SK-N-SH treated with all-trans-retinoic acid at 6 μM for 48 hours (cell line): ENCODE measurements around the gene BABAM2.

Experiments
- ATAC-seq: fragments of 200-7000 bp; cut with Tn5 transposase; 3 replicates; pipeline ENCODE4 v1.9.1; 2020; ENCODE audit warnings: mild to moderate bottlenecking, moderate library complexity
- ARNTL ChIP-seq: fragments of 450-650 bp; formaldehyde crosslinking; IDR thresholded peaks from 2 replicates; pipeline ENCODE4 v1.5.0; 2020; ENCODE audit warnings: low read depth, mild to moderate bottlenecking, moderate library complexity, borderline replicate concordance
- BACH2 ChIP-seq: fragments of 250-450 bp; sonication (Bioruptor Pico); IDR thresholded peaks from 2 replicates; pipeline ENCODE4 v1.9.0; 2021; ENCODE audit warnings: mild to moderate bottlenecking, borderline replicate concordance
- CSDC2 ChIP-seq: fragments of 250-450 bp; sonication (Bioruptor Pico); IDR thresholded peaks from 2 replicates; pipeline ENCODE4 v1.5.0; 2020; ENCODE audit warnings: mild to moderate bottlenecking, moderate library complexity
- ESRRG ChIP-seq: fragments of 250-450 bp; sonication (Bioruptor Pico); IDR thresholded peaks from 2 replicates; pipeline ENCODE4 v1.6.1; 2021; ENCODE audit warnings: mild to moderate bottlenecking
- GLIS3 ChIP-seq: fragments of 250-450 bp; sonication (Bioruptor Pico); IDR thresholded peaks from 2 replicates; pipeline ENCODE4 v1.5.0; 2020; ENCODE audit warnings: mild to moderate bottlenecking, moderate library complexity
- ISL1 ChIP-seq: fragments of 250-450 bp; sonication (Bioruptor Pico); IDR thresholded peaks from 2 replicates; pipeline ENCODE4 v2.1.2; 2022; ENCODE audit warnings: mild to moderate bottlenecking, moderate library complexity
- OSR1 ChIP-seq: fragments of 250-450 bp; sonication (Bioruptor Pico); IDR thresholded peaks from 2 replicates; pipeline ENCODE4 v1.8.0; 2022; ENCODE audit warnings: moderate library complexity, mild to moderate bottlenecking, inconsistent platforms
- PPARA ChIP-seq: fragments of 250-450 bp; sonication (Bioruptor Pico); IDR thresholded peaks from 2 replicates; pipeline ENCODE4 v1.5.0; 2020; ENCODE audit warnings: mild to moderate bottlenecking, borderline replicate concordance
- RARB ChIP-seq: fragments of 250-450 bp; sonication (Bioruptor Pico); IDR thresholded peaks from 2 replicates; pipeline ENCODE4 v1.8.0; 2021; ENCODE audit warnings: mild to moderate bottlenecking, moderate library complexity
- SNAI2 ChIP-seq: fragments of 250-450 bp; sonication (Bioruptor Pico); IDR thresholded peaks from 2 replicates; pipeline ENCODE4 v1.5.0; 2020; ENCODE audit warnings: mild to moderate bottlenecking, moderate library complexity
- TOX ChIP-seq: fragments of 250-450 bp; sonication (Bioruptor Pico); IDR thresholded peaks from 2 replicates; pipeline ENCODE4 v1.8.0; 2021; ENCODE audit warnings: mild to moderate bottlenecking, moderate library complexity, borderline replicate concordance
- ZC3H10 ChIP-seq: fragments of 250-450 bp; sonication (Bioruptor Pico); IDR thresholded peaks from 2 replicates; pipeline ENCODE4 v1.5.1; 2021; ENCODE audit warnings: mild to moderate bottlenecking, moderate library complexity
- ZFP3 ChIP-seq: fragments of 250-450 bp; sonication (Bioruptor Pico); IDR thresholded peaks from 2 replicates; pipeline ENCODE4 v1.5.0; 2020; ENCODE audit warnings: mild to moderate bottlenecking, moderate library complexity
- ZFP30 ChIP-seq: fragments of 450-650 bp; formaldehyde crosslinking; IDR thresholded peaks from 2 replicates; pipeline ENCODE4 v1.5.0; 2022; ENCODE audit warnings: mild to moderate bottlenecking, moderate library complexity
- ZNF565 ChIP-seq: fragments of 450-650 bp; formaldehyde crosslinking; conservative IDR thresholded peaks from 2 replicates; pipeline ENCODE4 v1.5.0; 2020; ENCODE audit warnings: low read depth, mild to moderate bottlenecking, moderate library complexity
- ZNF70 ChIP-seq: fragments of 450-650 bp; formaldehyde crosslinking; IDR thresholded peaks from 2 replicates; pipeline ENCODE4 v1.5.0; 2020; ENCODE audit warnings: mild to moderate bottlenecking, moderate library complexity
- ZNF8 ChIP-seq: fragments of 450-650 bp; formaldehyde crosslinking; IDR thresholded peaks from 2 replicates; pipeline ENCODE4 v1.5.0; 2020; ENCODE audit warnings: mild to moderate bottlenecking, moderate library complexity
- TF ChIP-seq, protein P1 (sequence below): fragments of 250-450 bp; sonication (Bioruptor Pico); IDR thresholded peaks from 2 replicates; pipeline ENCODE4 v1.5.1; 2020; ENCODE audit warnings: low read depth, mild to moderate bottlenecking, moderate library complexity
- TF ChIP-seq, protein P2 (sequence below): fragments of 250-450 bp; sonication (Bioruptor Pico); IDR thresholded peaks from 2 replicates; pipeline ENCODE4 v1.5.0; 2020; ENCODE audit warnings: mild to moderate bottlenecking, moderate library complexity
- TF ChIP-seq, protein P3 (sequence below): fragments of 250-450 bp; sonication (Bioruptor Pico); IDR thresholded peaks from 2 replicates; pipeline ENCODE4 v1.8.0; 2020; ENCODE audit warnings: mild to moderate bottlenecking, moderate library complexity, borderline replicate concordance
- TF ChIP-seq, protein P4 (sequence below): fragments of 250-450 bp; sonication (Bioruptor Pico); IDR thresholded peaks from 2 replicates; pipeline ENCODE4 v1.8.0; 2021; ENCODE audit warnings: low read depth, mild to moderate bottlenecking, moderate library complexity, borderline replicate concordance

The BABAM2 gene

GRCh38 chr2:28045676-28046351 lies 155.3 kb downstream of the BABAM2 start:
- ATAC-seq = no peak
- TF ChIP-seq, protein P1, sequence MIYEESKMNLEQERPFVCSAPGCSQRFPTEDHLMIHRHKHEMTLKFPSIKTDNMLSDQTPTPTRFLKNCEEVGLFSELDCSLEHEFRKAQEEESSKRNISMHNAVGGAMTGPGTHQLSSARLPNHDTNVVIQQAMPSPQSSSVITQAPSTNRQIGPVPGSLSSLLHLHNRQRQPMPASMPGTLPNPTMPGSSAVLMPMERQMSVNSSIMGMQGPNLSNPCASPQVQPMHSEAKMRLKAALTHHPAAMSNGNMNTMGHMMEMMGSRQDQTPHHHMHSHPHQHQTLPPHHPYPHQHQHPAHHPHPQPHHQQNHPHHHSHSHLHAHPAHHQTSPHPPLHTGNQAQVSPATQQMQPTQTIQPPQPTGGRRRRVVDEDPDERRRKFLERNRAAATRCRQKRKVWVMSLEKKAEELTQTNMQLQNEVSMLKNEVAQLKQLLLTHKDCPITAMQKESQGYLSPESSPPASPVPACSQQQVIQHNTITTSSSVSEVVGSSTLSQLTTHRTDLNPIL (CRISPR knock-in tag) = no peak
- no peak for TF ChIP-seq ZNF70 (CRISPR knock-in tag)
- TF ChIP-seq, protein P2, sequence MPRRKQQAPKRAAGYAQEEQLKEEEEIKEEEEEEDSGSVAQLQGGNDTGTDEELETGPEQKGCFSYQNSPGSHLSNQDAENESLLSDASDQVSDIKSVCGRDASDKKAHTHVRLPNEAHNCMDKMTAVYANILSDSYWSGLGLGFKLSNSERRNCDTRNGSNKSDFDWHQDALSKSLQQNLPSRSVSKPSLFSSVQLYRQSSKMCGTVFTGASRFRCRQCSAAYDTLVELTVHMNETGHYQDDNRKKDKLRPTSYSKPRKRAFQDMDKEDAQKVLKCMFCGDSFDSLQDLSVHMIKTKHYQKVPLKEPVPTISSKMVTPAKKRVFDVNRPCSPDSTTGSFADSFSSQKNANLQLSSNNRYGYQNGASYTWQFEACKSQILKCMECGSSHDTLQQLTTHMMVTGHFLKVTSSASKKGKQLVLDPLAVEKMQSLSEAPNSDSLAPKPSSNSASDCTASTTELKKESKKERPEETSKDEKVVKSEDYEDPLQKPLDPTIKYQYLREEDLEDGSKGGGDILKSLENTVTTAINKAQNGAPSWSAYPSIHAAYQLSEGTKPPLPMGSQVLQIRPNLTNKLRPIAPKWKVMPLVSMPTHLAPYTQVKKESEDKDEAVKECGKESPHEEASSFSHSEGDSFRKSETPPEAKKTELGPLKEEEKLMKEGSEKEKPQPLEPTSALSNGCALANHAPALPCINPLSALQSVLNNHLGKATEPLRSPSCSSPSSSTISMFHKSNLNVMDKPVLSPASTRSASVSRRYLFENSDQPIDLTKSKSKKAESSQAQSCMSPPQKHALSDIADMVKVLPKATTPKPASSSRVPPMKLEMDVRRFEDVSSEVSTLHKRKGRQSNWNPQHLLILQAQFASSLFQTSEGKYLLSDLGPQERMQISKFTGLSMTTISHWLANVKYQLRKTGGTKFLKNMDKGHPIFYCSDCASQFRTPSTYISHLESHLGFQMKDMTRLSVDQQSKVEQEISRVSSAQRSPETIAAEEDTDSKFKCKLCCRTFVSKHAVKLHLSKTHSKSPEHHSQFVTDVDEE (CRISPR knock-in tag) = no peak
- TF ChIP-seq ISL1 = no peak
- TF ChIP-seq, protein P3, sequence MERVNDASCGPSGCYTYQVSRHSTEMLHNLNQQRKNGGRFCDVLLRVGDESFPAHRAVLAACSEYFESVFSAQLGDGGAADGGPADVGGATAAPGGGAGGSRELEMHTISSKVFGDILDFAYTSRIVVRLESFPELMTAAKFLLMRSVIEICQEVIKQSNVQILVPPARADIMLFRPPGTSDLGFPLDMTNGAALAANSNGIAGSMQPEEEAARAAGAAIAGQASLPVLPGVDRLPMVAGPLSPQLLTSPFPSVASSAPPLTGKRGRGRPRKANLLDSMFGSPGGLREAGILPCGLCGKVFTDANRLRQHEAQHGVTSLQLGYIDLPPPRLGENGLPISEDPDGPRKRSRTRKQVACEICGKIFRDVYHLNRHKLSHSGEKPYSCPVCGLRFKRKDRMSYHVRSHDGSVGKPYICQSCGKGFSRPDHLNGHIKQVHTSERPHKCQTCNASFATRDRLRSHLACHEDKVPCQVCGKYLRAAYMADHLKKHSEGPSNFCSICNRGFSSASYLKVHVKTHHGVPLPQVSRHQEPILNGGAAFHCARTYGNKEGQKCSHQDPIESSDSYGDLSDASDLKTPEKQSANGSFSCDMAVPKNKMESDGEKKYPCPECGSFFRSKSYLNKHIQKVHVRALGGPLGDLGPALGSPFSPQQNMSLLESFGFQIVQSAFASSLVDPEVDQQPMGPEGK (CRISPR knock-in tag) = no peak
- no peak for TF ChIP-seq ZFP3 (CRISPR knock-in tag)
- TF ChIP-seq OSR1 (CRISPR knock-in tag) = no peak
- TF ChIP-seq, protein P4, sequence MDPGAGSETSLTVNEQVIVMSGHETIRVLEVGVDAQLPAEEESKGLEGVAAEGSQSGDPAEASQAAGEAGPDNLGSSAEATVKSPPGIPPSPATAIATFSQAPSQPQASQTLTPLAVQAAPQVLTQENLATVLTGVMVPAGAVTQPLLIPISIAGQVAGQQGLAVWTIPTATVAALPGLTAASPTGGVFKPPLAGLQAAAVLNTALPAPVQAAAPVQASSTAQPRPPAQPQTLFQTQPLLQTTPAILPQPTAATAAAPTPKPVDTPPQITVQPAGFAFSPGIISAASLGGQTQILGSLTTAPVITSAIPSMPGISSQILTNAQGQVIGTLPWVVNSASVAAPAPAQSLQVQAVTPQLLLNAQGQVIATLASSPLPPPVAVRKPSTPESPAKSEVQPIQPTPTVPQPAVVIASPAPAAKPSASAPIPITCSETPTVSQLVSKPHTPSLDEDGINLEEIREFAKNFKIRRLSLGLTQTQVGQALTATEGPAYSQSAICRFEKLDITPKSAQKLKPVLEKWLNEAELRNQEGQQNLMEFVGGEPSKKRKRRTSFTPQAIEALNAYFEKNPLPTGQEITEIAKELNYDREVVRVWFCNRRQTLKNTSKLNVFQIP = no peak

DNA sequence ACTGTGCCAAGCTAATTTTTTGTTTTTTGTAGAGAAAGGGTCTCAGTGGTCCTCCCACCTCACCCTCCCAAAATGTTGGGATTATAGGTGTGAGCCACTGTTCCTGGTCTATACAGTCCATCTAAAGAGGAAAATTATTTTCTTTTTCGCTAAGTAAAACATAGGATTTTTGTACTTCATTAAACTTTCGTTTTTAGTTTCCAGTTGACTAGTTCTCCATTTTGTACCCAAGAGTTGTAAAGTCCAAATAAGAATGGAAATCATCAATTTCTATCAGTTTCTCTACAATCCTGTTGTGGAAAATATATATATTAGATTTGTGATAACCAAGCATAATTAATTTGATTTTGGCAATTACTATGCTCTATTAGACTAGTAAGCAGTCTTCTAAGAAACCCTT lies 156.4 kb downstream of the BABAM2 start:
- ATAC-seq = no peak
- TF ChIP-seq ARNTL (CRISPR knock-in tag) = no peak

DNA sequence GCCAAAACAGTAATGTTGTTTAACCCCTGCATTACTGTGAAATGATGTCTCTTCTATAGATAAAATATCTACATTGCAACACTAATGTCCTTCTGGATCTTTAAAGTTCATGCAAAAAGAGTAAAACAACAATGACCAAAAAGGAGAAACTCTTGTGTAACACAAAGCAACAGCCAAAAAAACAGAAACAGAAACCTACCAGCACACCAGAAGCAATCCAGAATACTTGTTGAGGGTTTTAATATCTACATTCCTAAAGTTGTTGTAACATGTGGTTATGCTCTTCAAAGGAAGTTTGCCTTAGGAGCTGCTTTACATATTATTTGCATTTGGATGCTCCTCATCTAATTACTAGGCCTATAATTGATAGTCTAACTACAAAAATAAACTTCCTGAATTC lies 157.2 kb downstream of the BABAM2 start:
- ATAC-seq = 0 out of 3 replicates have a peak, but pooled peaks have one; percentile 30
- TF ChIP-seq ZC3H10 (CRISPR knock-in tag) = no peak
- TF ChIP-seq ISL1 = no peak
- TF ChIP-seq ESRRG (CRISPR knock-in tag) = no peak
- no peak for TF ChIP-seq ZNF8 (CRISPR knock-in tag)
- TF ChIP-seq ARNTL (CRISPR knock-in tag) = no peak
- TF ChIP-seq, protein P2 (CRISPR knock-in tag) = no peak
- TF ChIP-seq CSDC2 (CRISPR knock-in tag) = no peak
- no peak for TF ChIP-seq SNAI2 (CRISPR knock-in tag)
- TF ChIP-seq ZFP3 (CRISPR knock-in tag) = no peak
- no peak for TF ChIP-seq GLIS3 (CRISPR knock-in tag)
- TF ChIP-seq ZNF70 (CRISPR knock-in tag) = no peak
- no peak for TF ChIP-seq BACH2 (CRISPR knock-in tag)
- TF ChIP-seq, all 23 proteins: peak for 0

- no peak for TF ChIP-seq BACH2 (CRISPR knock-in tag)
- TF ChIP-seq ZC3H10 (CRISPR knock-in tag) = no peak
- no peak for TF ChIP-seq TOX
- TF ChIP-seq RARB (CRISPR knock-in tag) = no peak
- TF ChIP-seq ZFP30 = no peak
- no peak for TF ChIP-seq ZNF8 (CRISPR knock-in tag)
- no peak for TF ChIP-seq ZNF70 (CRISPR knock-in tag)
- no peak for TF ChIP-seq OSR1 (CRISPR knock-in tag)
- TF ChIP-seq ZNF565 (CRISPR knock-in tag) = no peak
- TF ChIP-seq ARNTL (CRISPR knock-in tag) = no peak
- TF ChIP-seq CSDC2 (CRISPR knock-in tag) = no peak
- TF ChIP-seq GLIS3 (CRISPR knock-in tag) = no peak
- no peak for TF ChIP-seq ZFP3 (CRISPR knock-in tag)
- no peak for TF ChIP-seq PPARA (CRISPR knock-in tag)
- ATAC-seq = no peak
Observed at GRCh38 chr2:28048341-28048740, 157.8 kb downstream of the BABAM2 start.
